ENCODE measurements around the gene DCP2.

- TF ChIP-seq, protein P1, sequence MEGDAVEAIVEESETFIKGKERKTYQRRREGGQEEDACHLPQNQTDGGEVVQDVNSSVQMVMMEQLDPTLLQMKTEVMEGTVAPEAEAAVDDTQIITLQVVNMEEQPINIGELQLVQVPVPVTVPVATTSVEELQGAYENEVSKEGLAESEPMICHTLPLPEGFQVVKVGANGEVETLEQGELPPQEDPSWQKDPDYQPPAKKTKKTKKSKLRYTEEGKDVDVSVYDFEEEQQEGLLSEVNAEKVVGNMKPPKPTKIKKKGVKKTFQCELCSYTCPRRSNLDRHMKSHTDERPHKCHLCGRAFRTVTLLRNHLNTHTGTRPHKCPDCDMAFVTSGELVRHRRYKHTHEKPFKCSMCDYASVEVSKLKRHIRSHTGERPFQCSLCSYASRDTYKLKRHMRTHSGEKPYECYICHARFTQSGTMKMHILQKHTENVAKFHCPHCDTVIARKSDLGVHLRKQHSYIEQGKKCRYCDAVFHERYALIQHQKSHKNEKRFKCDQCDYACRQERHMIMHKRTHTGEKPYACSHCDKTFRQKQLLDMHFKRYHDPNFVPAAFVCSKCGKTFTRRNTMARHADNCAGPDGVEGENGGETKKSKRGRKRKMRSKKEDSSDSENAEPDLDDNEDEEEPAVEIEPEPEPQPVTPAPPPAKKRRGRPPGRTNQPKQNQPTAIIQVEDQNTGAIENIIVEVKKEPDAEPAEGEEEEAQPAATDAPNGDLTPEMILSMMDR (IDR thresholded peaks at IDR 0.05; ENCODE audit: low read depth, low read length, poor library complexity, severe bottlenecking) = no peak
- TF ChIP-seq EZH2phosphoT487 (IDR thresholded peaks at IDR 0.05; ENCODE audit: borderline replicate concordance, low read length) = no peak
Observed at GRCh38 chr5:112973904-112974303, 2.7 kb upstream of the DCP2 start.
